Cardiac fibroblast (primary cell): ENCODE measurements around the gene CAMK2N2.

Experiments
- DNase-seq, 2 donors: peaks; one replicate each; pipeline versions ENCODE4 v3.0.0 to v3.0.0-alpha.2; 2010; ENCODE audit warnings: low read depth in 2 of 2
- H3K4me3 ChIP-seq, 2 donors: replicated peaks in 1 of 2; 1 replicate in 1 of 2; 2 replicates in 1 of 2; pipeline ENCODE4 v1.5.1; 2011; ENCODE audit warnings: low read depth in 2 of 2, low read length in 2 of 2, mild to moderate bottlenecking in 2 of 2, moderate library complexity in 1 of 2
- TF ChIP-seq, protein P1 (sequence below): IDR thresholded peaks from one replicate; pipeline ENCODE4 v1.5.1; 2011; ENCODE audit warnings: low read depth, mild to moderate bottlenecking, low read length, inconsistent platforms

Gene CAMK2N2

GRCh38 chr3:184233127-184233843, 28.1 kb downstream of the CAMK2N2 start:
- TF ChIP-seq, protein P1, sequence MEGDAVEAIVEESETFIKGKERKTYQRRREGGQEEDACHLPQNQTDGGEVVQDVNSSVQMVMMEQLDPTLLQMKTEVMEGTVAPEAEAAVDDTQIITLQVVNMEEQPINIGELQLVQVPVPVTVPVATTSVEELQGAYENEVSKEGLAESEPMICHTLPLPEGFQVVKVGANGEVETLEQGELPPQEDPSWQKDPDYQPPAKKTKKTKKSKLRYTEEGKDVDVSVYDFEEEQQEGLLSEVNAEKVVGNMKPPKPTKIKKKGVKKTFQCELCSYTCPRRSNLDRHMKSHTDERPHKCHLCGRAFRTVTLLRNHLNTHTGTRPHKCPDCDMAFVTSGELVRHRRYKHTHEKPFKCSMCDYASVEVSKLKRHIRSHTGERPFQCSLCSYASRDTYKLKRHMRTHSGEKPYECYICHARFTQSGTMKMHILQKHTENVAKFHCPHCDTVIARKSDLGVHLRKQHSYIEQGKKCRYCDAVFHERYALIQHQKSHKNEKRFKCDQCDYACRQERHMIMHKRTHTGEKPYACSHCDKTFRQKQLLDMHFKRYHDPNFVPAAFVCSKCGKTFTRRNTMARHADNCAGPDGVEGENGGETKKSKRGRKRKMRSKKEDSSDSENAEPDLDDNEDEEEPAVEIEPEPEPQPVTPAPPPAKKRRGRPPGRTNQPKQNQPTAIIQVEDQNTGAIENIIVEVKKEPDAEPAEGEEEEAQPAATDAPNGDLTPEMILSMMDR = no peak
- H3K4me3 ChIP-seq = no peak overlapping the region
- DNase-seq = no peak

DNA sequence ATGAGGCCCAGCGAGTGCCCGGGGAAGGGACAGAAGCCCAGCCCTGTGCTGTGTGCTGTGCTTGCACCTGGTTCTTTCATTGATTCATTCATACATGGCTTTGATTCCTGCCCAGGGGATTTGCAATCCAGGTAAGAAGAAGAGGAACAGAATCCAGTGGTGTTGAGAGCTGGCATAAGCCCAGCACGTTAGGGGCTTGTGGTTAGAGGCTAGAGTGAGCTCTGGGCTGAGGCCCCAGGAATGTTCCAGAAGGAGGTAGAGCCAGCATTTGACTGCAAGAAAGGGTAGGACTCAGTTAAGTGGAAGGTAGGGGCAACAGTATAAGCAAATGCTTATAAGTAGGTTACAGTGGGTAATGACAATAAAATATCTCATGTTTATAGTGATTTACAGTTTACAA, 29.7 kb downstream of the CAMK2N2 start:
- H3K4me3 ChIP-seq = no peak overlapping the region
- no peak for DNase-seq
- TF ChIP-seq, protein P1 = no peak

DNA sequence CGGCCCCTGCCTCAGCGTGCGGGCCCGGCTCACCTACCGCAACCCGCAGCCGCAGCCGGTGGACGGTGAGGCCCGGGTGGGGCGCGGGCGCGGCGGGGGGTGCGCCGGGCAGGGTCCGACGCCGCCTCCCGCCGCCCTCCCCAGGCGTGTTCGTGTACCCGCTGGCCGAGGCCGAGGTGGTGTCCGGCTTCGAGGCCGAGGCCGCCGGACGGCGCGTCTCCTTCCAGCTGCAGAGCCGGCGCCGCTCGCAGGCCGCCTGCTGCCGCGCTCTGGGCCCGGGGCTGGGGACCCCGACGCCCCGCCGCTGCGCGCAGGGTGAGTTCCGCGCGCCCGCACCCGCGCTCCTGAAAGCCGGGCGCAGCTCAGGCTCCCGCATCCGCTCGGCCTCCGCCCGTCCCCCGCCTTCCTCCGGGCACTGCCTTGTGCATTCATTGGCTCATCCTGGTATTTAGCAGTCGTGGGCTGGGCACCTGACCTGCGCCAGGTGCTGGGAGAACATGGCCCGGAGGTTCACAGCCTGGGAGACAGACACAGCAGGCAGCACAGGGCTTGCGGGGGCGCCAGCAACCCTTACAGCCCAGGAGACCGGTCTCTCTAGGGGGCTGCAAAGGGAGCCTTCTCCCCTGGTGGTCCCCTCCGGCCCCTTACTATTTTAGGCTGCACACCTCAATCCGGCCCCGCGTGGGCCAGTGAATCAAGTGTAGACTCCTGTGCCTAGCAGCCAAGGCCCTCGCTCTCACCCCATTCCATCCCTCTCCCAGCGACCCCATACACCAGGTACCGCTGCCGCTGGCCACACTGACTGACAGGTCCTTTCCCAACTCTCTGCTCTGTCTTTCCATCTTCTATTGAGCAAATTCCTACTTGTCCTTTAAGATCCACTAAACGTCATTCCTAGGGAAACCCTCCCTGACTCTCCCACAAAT, 30.5 kb downstream of the CAMK2N2 start:
- no peak overlapping the region for H3K4me3 ChIP-seq
- no peak for DNase-seq
- TF ChIP-seq, protein P1 = no peak

GRCh38 chr3:184230081-184230602, 31.2 kb downstream of the CAMK2N2 start:
- TF ChIP-seq, protein P1 = no peak
- no peak for DNase-seq
- no peak overlapping the region for H3K4me3 ChIP-seq

GRCh38 chr3:184229394-184230080, 31.8 kb downstream of the CAMK2N2 start, which contains the start of gene VWA5B2:
TSS of gene VWA5B2 (plus strand) at chr3:184229585. CDS start at chr3:184230529, 944 bp downstream.
- peak in 1 of 2 donors; percentile 42 for DNase-seq
- H3K4me3 ChIP-seq = peak within 1 kb of the TSS; percentile 21 to 30
- TF ChIP-seq, protein P1 = no peak

DNA sequence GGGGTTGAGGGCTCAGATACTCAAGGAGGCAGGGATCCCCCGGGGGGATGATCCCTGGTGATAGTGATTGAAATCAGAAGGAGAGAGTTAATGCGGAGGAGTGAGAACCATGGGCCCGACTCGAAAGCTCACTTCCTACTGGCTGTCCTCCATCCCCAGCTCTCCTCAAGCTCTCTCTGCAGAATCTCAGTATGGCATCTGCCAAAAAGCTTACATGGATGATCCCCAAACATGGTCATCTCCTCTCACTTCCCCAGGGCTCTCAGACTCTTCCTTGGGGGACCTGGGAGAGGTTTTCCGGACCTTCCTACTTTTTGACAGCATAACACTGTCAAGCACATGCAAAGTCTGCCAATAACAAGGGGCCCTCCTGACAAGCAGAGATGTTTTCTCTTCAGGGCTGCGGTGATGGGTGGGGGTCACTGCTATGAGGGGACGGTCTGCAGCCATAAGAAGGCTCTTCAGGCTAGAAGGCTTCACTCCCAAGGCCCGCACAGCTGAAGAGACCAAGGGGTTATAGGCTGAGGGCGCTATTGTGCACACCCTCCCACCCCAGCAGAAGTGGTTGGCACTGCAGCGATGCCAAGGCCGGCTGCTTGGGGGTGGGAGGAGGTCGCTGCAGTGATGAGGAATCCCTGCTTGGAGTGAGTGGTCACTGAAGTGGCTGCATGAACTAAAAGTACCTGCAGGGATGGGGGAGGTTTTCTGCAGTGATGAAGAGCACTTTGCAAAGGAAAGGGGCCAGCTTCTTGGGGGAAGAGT, 32.8 kb downstream of the CAMK2N2 start:
- TF ChIP-seq, protein P1 = no peak
- no peak for DNase-seq
- H3K4me3 ChIP-seq = no peak overlapping the region
